Tongue (tissue), 2 donors: ENCODE data around the gene RBM17. TPM values are rescaled to one million over a fixed set of nuclear protein-coding genes. Genes with fewer than 3 reads are reported as not detected.
"Not testable (repeated sequence)": the region's sequence is repeated elsewhere in the genome, so short reads cannot be mapped to it uniquely, and the experiment has no call there.

Experiments
- DNase-seq: peaks from one replicate; pipeline ENCODE4 v3.0.0-alpha.2; 2015
- total RNA-seq: library from RNA; depleted of rRNA; stranded (reverse); fragments of >200 nt; gene quantifications from one replicate; pipeline ENCODE4 v1.2.3, GENCODE V29; 2014

The RBM17 gene
- total RNA-seq, 1 donor from 2014 or later = 71.3 TPM

GRCh38 chr10:6080417-6080973 is 8.3 kb upstream of the RBM17 start:
- DNase-seq = no peak

DNA sequence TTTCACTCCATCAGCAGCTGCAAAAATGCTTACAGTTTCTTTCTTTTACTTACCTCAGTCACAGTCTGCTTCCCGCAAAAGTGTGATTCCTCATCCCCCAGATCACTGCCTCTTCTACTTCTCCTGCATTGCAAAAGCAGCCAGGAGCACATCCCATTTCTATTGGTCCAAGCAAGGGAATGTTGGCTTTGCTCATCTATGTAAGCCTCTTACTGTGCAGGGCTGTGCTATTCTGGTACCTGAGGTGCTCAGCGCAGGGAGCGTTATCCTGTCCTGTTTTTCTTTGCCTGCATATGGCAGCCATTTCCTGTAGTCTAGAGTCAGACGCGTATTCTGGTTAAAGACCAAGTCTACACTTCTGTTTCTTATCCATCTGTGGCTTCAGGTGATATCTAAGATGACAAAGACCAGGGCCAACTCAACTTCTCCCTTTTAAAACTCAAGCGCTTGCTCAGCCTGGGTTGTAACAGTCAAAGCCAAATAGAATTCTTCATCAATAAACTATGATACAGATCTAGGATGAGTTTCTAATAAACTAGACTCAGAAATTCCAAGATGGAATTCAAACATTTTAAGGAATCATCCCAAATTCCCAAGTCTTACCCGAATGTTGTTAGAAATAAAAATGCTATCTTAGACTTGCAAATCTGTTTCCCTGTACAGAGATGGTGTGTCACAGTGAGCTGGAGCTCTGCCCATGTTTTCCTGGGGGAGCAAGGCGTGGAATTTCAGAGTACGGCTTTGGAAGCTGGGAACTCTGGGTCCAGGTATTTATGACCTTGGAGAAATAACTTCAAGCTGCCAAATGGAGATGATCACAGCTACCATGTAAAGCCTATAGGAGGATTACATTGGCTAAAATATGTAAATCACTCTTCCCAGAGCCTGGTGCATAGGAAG is 6.1 kb upstream of the RBM17 start:
- DNase-seq = peak; percentile 27

GRCh38 chr10:6083523-6084475 is 5.0 kb upstream of the RBM17 start:
- peak; percentile 11 for DNase-seq

GRCh38 chr10:6086375-6087233 is 2.2 kb upstream of the RBM17 start:
- peak; percentile 96 for DNase-seq

DNA sequence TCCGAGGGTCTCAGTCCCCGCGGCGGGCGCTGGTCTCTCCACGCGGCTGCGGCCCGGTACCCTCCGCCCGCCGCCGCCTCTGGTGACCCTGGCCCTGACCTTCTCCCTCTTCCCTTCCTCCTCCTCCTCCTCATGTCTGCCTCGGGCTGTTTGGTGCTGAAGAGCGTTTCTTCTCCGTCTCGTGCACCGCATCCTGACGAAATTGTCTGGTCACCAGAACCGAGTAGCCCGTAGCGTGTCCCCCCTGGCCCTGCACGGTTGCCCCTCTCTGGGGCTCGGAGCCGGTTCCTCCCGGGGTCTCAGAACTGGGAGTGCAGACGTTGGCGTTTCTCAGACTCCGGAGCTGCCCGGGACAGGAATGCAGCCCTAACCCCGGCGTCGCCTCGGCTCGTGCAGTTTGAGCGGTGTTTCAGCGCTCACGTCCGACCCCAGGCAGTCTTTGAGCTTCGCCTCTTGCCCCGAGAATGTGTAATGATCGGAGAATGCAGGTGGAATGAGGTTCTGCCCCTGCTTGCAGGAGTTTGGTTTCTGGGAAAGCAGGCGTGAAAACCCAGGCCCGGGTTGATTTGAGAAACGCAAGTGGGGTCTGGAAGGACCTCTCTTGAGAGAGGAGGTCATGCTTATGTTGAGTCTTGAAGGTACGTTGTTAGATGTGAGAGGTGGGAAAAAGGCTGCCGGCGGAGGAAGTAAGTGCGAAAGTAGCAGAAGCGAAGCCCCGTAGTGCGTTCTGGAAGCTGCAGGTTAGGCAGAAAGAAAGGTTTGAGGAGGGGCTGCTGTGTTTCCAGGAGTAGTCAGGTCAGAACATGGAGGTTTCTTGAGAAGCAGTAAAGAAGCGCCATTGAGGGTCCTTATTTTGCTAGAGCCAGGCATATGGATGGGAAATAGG is 743 bp downstream of the RBM17 start:
- peak; percentile 19 for DNase-seq

GRCh38 chr10:6091630-6092029 is 2.8 kb downstream of the RBM17 start:
- no peak for DNase-seq

- DNase-seq = no peak
Measured at GRCh38 chr10:6092731-6093130, 3.9 kb downstream of the RBM17 start.

- no peak for DNase-seq
Measured at GRCh38 chr10:6095810-6096570, 7.2 kb downstream of the RBM17 start.

- DNase-seq = no peak
Measured at GRCh38 chr10:6097063-6097462, 8.2 kb downstream of the RBM17 start.

DNA sequence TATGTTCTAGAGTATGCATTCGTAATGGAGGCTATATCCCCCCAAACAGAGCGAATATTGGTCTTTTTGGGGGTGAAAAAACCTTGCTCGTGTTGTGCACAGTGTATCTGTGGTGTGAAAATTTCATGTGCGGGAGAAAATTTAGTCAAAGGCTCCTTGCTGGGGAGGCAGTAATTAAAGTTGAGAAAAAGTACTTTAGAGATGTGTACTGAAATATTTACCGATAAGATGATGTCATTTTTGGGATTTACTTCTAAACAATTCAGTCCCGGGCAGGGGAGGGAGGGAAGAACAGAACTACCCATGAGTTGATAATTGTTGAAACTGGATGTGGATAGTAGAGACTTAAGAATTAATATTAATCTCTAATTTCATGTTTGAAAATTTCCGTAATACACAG is 9.3 kb downstream of the RBM17 start:
- DNase-seq = no peak

- DNase-seq = no peak
Measured at GRCh38 chr10:6100370-6100769, 11.5 kb downstream of the RBM17 start.

- DNase-seq = no peak
Measured at GRCh38 chr10:6101181-6101580, 12.3 kb downstream of the RBM17 start.

- no peak for DNase-seq
Measured at GRCh38 chr10:6102128-6102527, 13.3 kb downstream of the RBM17 start.

- DNase-seq = no peak
Measured at GRCh38 chr10:6103591-6103990, 14.8 kb downstream of the RBM17 start.

DNA sequence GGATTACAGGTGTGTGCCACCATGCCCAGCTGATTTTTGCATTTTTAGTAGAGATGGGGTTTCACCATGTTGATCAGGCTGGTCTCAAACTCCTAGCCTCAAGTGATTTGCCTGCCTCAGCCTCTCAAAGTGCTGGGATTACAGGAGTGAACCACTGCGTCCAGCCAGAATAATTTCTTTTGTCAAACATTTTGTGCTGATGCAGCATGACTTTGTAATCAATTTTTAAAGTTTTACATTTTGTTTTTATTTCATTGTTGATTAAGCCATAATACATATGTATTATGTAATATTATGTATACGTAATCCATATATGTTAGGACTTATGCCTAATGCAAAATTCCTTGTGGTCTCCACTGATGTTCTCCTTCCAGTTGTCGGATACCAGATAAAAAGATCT is 18.8 kb downstream of the RBM17 start:
- not testable (repeated sequence) for DNase-seq

DNA sequence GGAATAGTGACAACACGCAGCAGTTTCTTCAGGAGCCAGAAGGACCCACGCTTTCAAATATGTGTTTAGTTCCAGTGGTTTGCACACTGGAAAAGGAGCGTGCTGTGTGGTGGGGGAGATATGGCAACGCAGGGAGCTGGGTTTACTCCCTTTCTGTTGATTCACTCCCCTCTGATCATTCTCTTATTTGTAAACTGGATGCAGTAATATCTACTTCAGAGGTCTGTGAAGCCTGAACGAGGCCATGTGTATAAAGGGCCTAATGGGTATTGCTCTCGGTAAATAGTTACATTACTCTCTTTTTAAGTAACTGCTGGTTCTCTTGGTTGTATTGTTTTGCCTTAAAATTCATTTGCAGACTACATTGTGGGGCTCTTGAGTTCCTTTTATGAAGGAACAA is 19.2 kb downstream of the RBM17 start:
- DNase-seq = no peak

- peak; percentile 65 for DNase-seq
Measured at GRCh38 chr10:6108631-6109443, 20.0 kb downstream of the RBM17 start.

DNA sequence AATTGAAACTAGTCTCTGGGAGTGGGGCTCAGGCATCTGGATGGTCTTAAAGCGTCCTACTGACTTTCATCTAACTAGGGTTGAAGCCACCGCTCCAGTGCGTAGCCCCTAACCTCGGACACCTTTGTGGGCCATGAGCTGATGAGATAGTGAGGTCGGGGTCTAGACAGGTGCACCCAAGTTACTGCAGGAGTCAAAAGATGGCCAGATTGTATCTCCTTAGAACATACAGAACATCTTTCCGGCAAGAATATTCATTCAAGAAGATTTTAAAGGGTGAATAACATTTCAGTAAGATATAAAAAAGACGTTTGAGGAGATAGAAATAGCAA is 20.6 kb downstream of the RBM17 start:
- DNase-seq = no peak

GRCh38 chr10:6110136-6110535 is 21.3 kb downstream of the RBM17 start:
- no peak for DNase-seq
